PFSK-1 (cell line): ENCODE data around the gene ZCCHC13.

Experiments
- FOXP2 ChIP-seq: optimal IDR thresholded peaks from 2 replicates; pipeline ENCODE3; 2011; ENCODE audit warnings: borderline replicate concordance, control low read depth, inconsistent platforms; ENCODE audit not compliant: insufficient read depth; ENCODE audit errors: extremely low read length, extremely low read depth
- POLR2AphosphoS5 ChIP-seq: IDR thresholded peaks from 2 replicates; pipeline ENCODE4 v1.6.1; 2012; ENCODE audit warnings: low read depth, mild to moderate bottlenecking, control low read depth, low read length, moderate library complexity
- REST ChIP-seq, 2 experiments: IDR thresholded peaks; 2 replicates each; pipeline versions ENCODE4 v1.6.1 to v1.8.0; 2011 to 2012; ENCODE audit warnings: low read depth in 2 of 2, low read length in 2 of 2, control low read depth in 1 of 2, inconsistent platforms in 1 of 2, mild to moderate bottlenecking in 1 of 2, moderate library complexity in 1 of 2; ENCODE audit not compliant: insufficient read depth in 1 of 2
- SIN3A ChIP-seq: IDR thresholded peaks from 2 replicates; pipeline ENCODE4 v1.6.1; 2012; ENCODE audit warnings: mild to moderate bottlenecking, low read length, moderate library complexity, borderline replicate concordance; ENCODE audit not compliant: insufficient read depth
- TAF1 ChIP-seq: IDR thresholded peaks from 2 replicates; pipeline ENCODE4 v1.6.1; 2012; ENCODE audit warnings: low read length, control low read depth, borderline replicate concordance; ENCODE audit not compliant: insufficient read depth

Gene ZCCHC13

DNA sequence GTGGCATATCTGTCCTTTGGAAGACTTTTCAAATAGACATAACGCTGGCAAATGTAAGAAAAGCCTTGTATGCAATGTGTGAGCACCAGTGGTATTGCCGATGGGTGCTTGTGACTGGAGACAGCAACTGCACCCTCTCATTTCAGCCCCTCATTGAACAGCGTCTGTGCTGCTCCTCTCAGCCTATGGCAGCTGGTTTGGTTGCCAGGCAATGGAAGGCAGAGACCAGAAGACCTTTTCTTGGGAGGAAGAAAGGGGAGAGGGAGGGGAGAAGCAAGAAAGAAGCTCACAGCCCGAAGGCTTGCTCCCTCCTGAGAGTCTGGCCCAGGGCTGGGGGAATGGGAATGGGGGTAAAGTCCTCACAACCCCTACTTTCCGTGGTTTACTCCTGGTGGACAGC, 20.2 kb downstream of the ZCCHC13 start:
- no peak for TF ChIP-seq REST (IDR thresholded peaks at IDR 0.05; ENCODE audit: insufficient read depth in 1 of 2, low read depth in 2 of 2, low read length in 2 of 2)
- TF ChIP-seq FOXP2: no peak
- no peak for TF ChIP-seq POLR2AphosphoS5
- TF ChIP-seq SIN3A: no peak
- TF ChIP-seq TAF1: no peak

- TF ChIP-seq TAF1: no peak
- no peak for TF ChIP-seq POLR2AphosphoS5
- no peak for TF ChIP-seq FOXP2
- TF ChIP-seq SIN3A: no peak
- TF ChIP-seq REST (IDR thresholded peaks at IDR 0.05; ENCODE audit: insufficient read depth in 1 of 2, low read depth in 2 of 2, low read length in 2 of 2): no peak
These were observed 21.4 kb downstream of the ZCCHC13 start for GRCh38 chrX:74325130-74326059.

DNA sequence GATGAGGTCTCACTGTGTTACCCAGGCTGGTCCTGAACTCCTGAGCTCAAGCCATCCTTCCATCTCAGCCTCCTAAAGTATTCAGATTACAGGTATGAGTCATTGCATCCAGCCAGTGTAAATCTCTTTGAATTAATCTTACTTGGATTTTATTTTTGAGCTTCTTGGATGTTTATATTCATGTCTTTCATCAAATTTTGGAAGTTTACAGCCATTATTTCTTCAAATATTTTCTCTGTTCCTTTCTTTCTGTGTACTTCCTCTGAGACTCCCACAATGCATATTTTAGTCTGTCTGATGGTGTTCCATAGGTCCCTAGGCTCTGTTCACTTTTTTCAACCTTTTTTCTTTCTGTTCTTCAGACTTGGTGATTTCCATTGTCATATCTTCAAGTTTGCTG, 34.9 kb downstream of the ZCCHC13 start:
- TF ChIP-seq FOXP2: no peak
- TF ChIP-seq REST (IDR thresholded peaks at IDR 0.05; ENCODE audit: insufficient read depth in 1 of 2, low read depth in 2 of 2, low read length in 2 of 2): no peak
- TF ChIP-seq TAF1: no peak
- TF ChIP-seq POLR2AphosphoS5: no peak
- TF ChIP-seq SIN3A: no peak

GRCh38 chrX:74340051-74340450, 36.1 kb downstream of the ZCCHC13 start:
- TF ChIP-seq POLR2AphosphoS5 (no peak), SIN3A (no peak), TAF1 (no peak), REST (IDR thresholded peaks at IDR 0.05; ENCODE audit: insufficient read depth in 1 of 2, low read depth in 2 of 2, low read length in 2 of 2) (no peak), FOXP2 (no peak)
